Neural cell (in vitro differentiated cells): ENCODE data around the gene MYPOP. TPM values are rescaled to one million over a fixed set of nuclear protein-coding genes. Genes with fewer than 3 reads are reported as not detected.

Experiments
- H2AFZ ChIP-seq: fragments of 200-600, 300-800 bp; sonication (generic), shearing (Covaris generic); 2 replicates; pipeline ENCODE4 v1.6.0; 2014; ENCODE audit warnings: low read depth, mild to moderate bottlenecking, antibody characterized with exemption, low read length, moderate library complexity
- H3F3A ChIP-seq: fragments of 200-600 bp; shearing (Covaris generic); 2 replicates; pipeline ENCODE4 v1.6.1; 2016; ENCODE audit warnings: mild to moderate bottlenecking, moderate library complexity, mixed read lengths, antibody characterized with exemption, low read length; ENCODE audit not compliant: insufficient read depth, poor library complexity, severe bottlenecking
- H3K27ac ChIP-seq: fragments of 200-600, 300-800 bp; sonication (generic), shearing (Covaris generic); 2 replicates; pipeline ENCODE4 v1.5.1; 2014; ENCODE audit warnings: mild to moderate bottlenecking, low read length, moderate library complexity
- H3K27me3 ChIP-seq: fragments of 300-800, 200-600 bp; sonication (generic), shearing (Covaris generic); 2 replicates; pipeline ENCODE4 v1.6.0; 2014; ENCODE audit warnings: mild to moderate bottlenecking, low read depth, low read length, moderate library complexity; ENCODE audit not compliant: insufficient read depth
- H3K36me3 ChIP-seq: fragments of 300-800, 200-600 bp; sonication (generic), shearing (Covaris generic); 2 replicates; pipeline ENCODE4 v1.5.1; 2014; ENCODE audit warnings: mild to moderate bottlenecking, antibody characterized with exemption, low read length, moderate library complexity; ENCODE audit not compliant: insufficient read depth
- H3K4me2 ChIP-seq: fragments of 300-800, 200-600 bp; sonication (generic), shearing (Covaris generic); 2 replicates; pipeline ENCODE4 v1.6.0; 2014; ENCODE audit warnings: mild to moderate bottlenecking, low read length
- H3K4me3 ChIP-seq: fragments of 300-800, 200-600 bp; sonication (generic), shearing (Covaris generic); 2 replicates; pipeline ENCODE4 v1.5.1; 2014; ENCODE audit warnings: mild to moderate bottlenecking, low read length, moderate library complexity
- H3K79me2 ChIP-seq: fragments of 200-600 bp; shearing (Covaris generic); replicated peaks from 2 replicates; pipeline ENCODE4 v1.6.0; 2014; ENCODE audit warnings: mild to moderate bottlenecking, low read length, moderate library complexity; ENCODE audit not compliant: insufficient read depth
- H3K9ac ChIP-seq: fragments of 300-800, 200-600 bp; sonication (generic), shearing (Covaris generic); 2 replicates; pipeline ENCODE4 v1.6.1; 2016; ENCODE audit warnings: mild to moderate bottlenecking, low read length, mixed read lengths
- H3K9me2 ChIP-seq: fragments of 200-600 bp; shearing (Covaris generic); 2 replicates; pipeline ENCODE4 v1.6.1; 2016; ENCODE audit warnings: mild to moderate bottlenecking, low read length, mixed read lengths; ENCODE audit not compliant: insufficient read depth
- H3K9me3 ChIP-seq: fragments of 200-600, 300-800 bp; sonication (generic), shearing (Covaris generic); 2 replicates; pipeline ENCODE4 v1.6.1; 2016; ENCODE audit warnings: mild to moderate bottlenecking, mixed run types, low read length, moderate library complexity, mixed read lengths
- H4K20me1 ChIP-seq: fragments of 200-600 bp; shearing (Covaris generic); 2 replicates; pipeline ENCODE4 v1.6.1; 2016; ENCODE audit warnings: mild to moderate bottlenecking, mixed run types; ENCODE audit not compliant: insufficient read depth
- EP300 ChIP-seq: fragments of 450-650 bp; conservative IDR thresholded peaks from 2 replicates; pipeline ENCODE4 v1.6.1; 2014; ENCODE audit warnings: antibody characterized with exemption, mild to moderate bottlenecking, moderate library complexity; ENCODE audit not compliant: poor library complexity, severe bottlenecking
- EZH2 ChIP-seq: fragments of 200-600, 300-800 bp; shearing (Covaris generic), sonication (generic); IDR thresholded peaks from 2 replicates; pipeline ENCODE4 v1.6.1; 2014; ENCODE audit warnings: antibody characterized with exemption, low read length, borderline replicate concordance, mild to moderate bottlenecking; ENCODE audit not compliant: insufficient read depth, poor library complexity, severe bottlenecking
- MXI1 ChIP-seq: fragments of 450-650 bp; conservative IDR thresholded peaks from 2 replicates; pipeline ENCODE4 v1.6.1; 2014; ENCODE audit warnings: antibody characterized with exemption, mild to moderate bottlenecking; ENCODE audit not compliant: poor library complexity, severe bottlenecking
- POLR2AphosphoS5 ChIP-seq: IDR thresholded peaks from 2 replicates; pipeline ENCODE4 v1.6.1; 2012
- RAD21 ChIP-seq: fragments of 450-650 bp; conservative IDR thresholded peaks from 2 replicates; pipeline ENCODE4 v1.6.1; 2014; ENCODE audit warnings: antibody characterized with exemption, mild to moderate bottlenecking, moderate library complexity
- SMC3 ChIP-seq: fragments of 450-650 bp; conservative IDR thresholded peaks from 2 replicates; pipeline ENCODE4 v1.6.1; 2014; ENCODE audit warnings: antibody characterized with exemption, mild to moderate bottlenecking, moderate library complexity; ENCODE audit not compliant: poor library complexity
- TAF1 ChIP-seq: IDR thresholded peaks from 2 replicates; pipeline ENCODE4 v1.6.1; 2012; ENCODE audit warnings: low read depth
- polyA plus RNA-seq: library from polyadenylated mRNA; depleted of rRNA; stranded (reverse); fragments of >200 nt; gene quantifications from 2 replicates; pipeline ENCODE4 v1.2.3, GENCODE V29; 2014
- TF ChIP-seq, protein P1 (sequence below): fragments of 450-650 bp; IDR thresholded peaks from 2 replicates; pipeline ENCODE4 v1.5.1; 2014; ENCODE audit warnings: antibody characterized with exemption, mild to moderate bottlenecking, moderate library complexity; ENCODE audit not compliant: poor library complexity, severe bottlenecking
- TF ChIP-seq, protein P2 (sequence below): IDR thresholded peaks from 2 replicates; pipeline ENCODE4 v1.6.1; 2012; ENCODE audit warnings: borderline replicate concordance

MYPOP gene
- polyA plus RNA-seq, 1 donor from 2014 or later, result 0.90 TPM

DNA sequence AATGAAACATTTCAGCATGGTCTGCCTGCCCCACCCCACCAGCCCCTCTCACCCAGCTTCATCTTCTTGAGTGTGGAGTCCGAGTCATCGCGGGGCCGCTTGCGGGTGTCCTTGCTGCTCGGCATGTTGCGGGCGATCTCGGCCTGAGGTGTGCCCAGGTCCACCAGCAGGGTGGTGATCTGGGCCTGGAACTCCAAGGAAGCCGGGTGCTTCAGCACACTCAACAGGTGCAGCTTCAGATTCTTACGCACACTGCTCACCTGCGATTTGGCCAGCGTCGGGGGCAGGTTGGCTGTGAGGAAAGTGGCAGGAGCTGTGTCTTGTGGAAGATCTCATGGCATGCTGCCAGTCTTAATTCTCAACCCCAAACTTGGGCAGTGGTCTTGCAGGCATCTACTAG lies 60.2 kb downstream of the MYPOP start:
- Histone ChIP-seq H3K9me3 (peaks cover 4% of the 10 kb centered on the region), H3K9me2 (no peaks in the 10 kb centered on the region), H3K4me3 (no peak overlapping the region), H3K27me3 (no peaks in the 10 kb centered on the region), H3K27ac (no peak overlapping the region), H3F3A (no peaks in the 10 kb centered on the region), H3K36me3 (no peaks in the 10 kb centered on the region), H3K79me2 (no peaks in the 10 kb centered on the region), H3K9ac (no peak overlapping the region), H4K20me1 (no peaks in the 10 kb centered on the region), H3K4me2 (no peak overlapping the region), H2AFZ (no peak overlapping the region)
- TF ChIP-seq SMC3 (no peak), RAD21 (no peak), EP300 (no peak), TAF1 (no peak), MXI1 (no peak), EZH2 (no peak), POLR2AphosphoS5 (no peak)
- TF ChIP-seq, protein P1, sequence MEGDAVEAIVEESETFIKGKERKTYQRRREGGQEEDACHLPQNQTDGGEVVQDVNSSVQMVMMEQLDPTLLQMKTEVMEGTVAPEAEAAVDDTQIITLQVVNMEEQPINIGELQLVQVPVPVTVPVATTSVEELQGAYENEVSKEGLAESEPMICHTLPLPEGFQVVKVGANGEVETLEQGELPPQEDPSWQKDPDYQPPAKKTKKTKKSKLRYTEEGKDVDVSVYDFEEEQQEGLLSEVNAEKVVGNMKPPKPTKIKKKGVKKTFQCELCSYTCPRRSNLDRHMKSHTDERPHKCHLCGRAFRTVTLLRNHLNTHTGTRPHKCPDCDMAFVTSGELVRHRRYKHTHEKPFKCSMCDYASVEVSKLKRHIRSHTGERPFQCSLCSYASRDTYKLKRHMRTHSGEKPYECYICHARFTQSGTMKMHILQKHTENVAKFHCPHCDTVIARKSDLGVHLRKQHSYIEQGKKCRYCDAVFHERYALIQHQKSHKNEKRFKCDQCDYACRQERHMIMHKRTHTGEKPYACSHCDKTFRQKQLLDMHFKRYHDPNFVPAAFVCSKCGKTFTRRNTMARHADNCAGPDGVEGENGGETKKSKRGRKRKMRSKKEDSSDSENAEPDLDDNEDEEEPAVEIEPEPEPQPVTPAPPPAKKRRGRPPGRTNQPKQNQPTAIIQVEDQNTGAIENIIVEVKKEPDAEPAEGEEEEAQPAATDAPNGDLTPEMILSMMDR, result no peak
- TF ChIP-seq, protein P2, sequence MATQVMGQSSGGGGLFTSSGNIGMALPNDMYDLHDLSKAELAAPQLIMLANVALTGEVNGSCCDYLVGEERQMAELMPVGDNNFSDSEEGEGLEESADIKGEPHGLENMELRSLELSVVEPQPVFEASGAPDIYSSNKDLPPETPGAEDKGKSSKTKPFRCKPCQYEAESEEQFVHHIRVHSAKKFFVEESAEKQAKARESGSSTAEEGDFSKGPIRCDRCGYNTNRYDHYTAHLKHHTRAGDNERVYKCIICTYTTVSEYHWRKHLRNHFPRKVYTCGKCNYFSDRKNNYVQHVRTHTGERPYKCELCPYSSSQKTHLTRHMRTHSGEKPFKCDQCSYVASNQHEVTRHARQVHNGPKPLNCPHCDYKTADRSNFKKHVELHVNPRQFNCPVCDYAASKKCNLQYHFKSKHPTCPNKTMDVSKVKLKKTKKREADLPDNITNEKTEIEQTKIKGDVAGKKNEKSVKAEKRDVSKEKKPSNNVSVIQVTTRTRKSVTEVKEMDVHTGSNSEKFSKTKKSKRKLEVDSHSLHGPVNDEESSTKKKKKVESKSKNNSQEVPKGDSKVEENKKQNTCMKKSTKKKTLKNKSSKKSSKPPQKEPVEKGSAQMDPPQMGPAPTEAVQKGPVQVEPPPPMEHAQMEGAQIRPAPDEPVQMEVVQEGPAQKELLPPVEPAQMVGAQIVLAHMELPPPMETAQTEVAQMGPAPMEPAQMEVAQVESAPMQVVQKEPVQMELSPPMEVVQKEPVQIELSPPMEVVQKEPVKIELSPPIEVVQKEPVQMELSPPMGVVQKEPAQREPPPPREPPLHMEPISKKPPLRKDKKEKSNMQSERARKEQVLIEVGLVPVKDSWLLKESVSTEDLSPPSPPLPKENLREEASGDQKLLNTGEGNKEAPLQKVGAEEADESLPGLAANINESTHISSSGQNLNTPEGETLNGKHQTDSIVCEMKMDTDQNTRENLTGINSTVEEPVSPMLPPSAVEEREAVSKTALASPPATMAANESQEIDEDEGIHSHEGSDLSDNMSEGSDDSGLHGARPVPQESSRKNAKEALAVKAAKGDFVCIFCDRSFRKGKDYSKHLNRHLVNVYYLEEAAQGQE, result no peak

Other genes with a start within 250 kb of the MYPOP start
- gene GIPR, start 234.4 kb downstream of the MYPOP start, polyA plus RNA-seq, result 6.4 and 13.1 TPM in 2 replicates
- gene SNRPD2, start 210.7 kb downstream of the MYPOP start, polyA plus RNA-seq, result 333 and 372 TPM in 2 replicates
- 6.8 and 8.4 TPM in 2 replicates for gene QPCTL, start 209.9 kb downstream of the MYPOP start, polyA plus RNA-seq
- gene FBXO46, start 171.7 kb downstream of the MYPOP start, polyA plus RNA-seq, result 12.5 and 13.2 TPM in 2 replicates
- gene MEIOSIN, start 169.2 kb downstream of the MYPOP start, polyA plus RNA-seq, result not detected in 2 replicates
- gene SIX5, start 133.4 kb downstream of the MYPOP start, polyA plus RNA-seq, result 0.50 TPM in 1 of 2 replicates, not detected in the other
- gene DMPK, start 120.1 kb downstream of the MYPOP start, polyA plus RNA-seq, result 34.3 and 50.1 TPM in 2 replicates
- 20.4 and 28.5 TPM in 2 replicates for gene DMWD, start 109.8 kb downstream of the MYPOP start, polyA plus RNA-seq
- not detected in 2 replicates for gene RSPH6A, start 87.3 kb downstream of the MYPOP start, polyA plus RNA-seq
- gene SYMPK, start 39.5 kb downstream of the MYPOP start, polyA plus RNA-seq, result 22.2 and 33.9 TPM in 2 replicates
- not detected in 2 replicates for gene FOXA3, start 38.3 kb downstream of the MYPOP start, polyA plus RNA-seq
- 26.9 and 27.6 TPM in 2 replicates for gene IRF2BP1, start 16.5 kb downstream of the MYPOP start, polyA plus RNA-seq
- gene NANOS2, start 12.2 kb upstream of the MYPOP start, polyA plus RNA-seq, result 0.18 and 0.64 TPM in 2 replicates
- gene NOVA2, start 71.3 kb upstream of the MYPOP start, polyA plus RNA-seq, result 7.6 and 9.3 TPM in 2 replicates
- 0.82 and 1.4 TPM in 2 replicates for gene CCDC61, start 92.9 kb upstream of the MYPOP start, polyA plus RNA-seq
- not detected in 2 replicates for gene PGLYRP1, start 120.4 kb upstream of the MYPOP start, polyA plus RNA-seq
- gene IGFL4, start 138.4 kb upstream of the MYPOP start, polyA plus RNA-seq, result 4.4 and 5.2 TPM in 2 replicates
- not detected in 2 replicates for gene IGFL3, start 222.1 kb upstream of the MYPOP start, polyA plus RNA-seq
- not detected in 2 replicates for gene IGFL2, start 245.6 kb upstream of the MYPOP start, polyA plus RNA-seq